K562 (cell line): ENCODE data around the gene SERF2. TPM values are rescaled to one million over a fixed set of nuclear protein-coding genes. Genes with fewer than 3 reads are reported as not detected.
"Not testable (repeated sequence)": the region's sequence is repeated elsewhere in the genome, so short reads cannot be mapped to it uniquely, and the experiment has no call there.

Source experiments
- ATAC-seq: fragments of 200-7000 bp; cut with Tn5 transposase; 3 replicates; pipeline ENCODE4 v1.9.1; 2020; ENCODE audit warnings: moderate library complexity
- BruUV-seq: library from RNA; stranded (reverse); fragments of 400-500 nt; replicated peaks from 2 replicates; lab custom pipeline; 2021; lab: Mats Ljungman, UMichigan
- CTCF ChIA-PET: fragments of 300-600 bp; formaldehyde crosslinking; extraction: SDS; loops from one replicate; lab custom pipeline; 2021; ENCODE audit warnings: low intra/inter-chr PET ratio; lab: Yijun Ruan, JAX
- POLR2A ChIA-PET: fragments of 300-600, 350-650 bp; sonication (Branson Sonifier 250); formaldehyde crosslinking; extraction: SDS; loops from one replicate; lab custom pipeline; 2021; ENCODE audit warnings: antibody characterized with exemption, inconsistent platforms; lab: Yijun Ruan, JAX
- DNase-seq, 4 experiments: peaks; one replicate each; pipeline versions ENCODE4 v3.0.0 to v3.0.0-alpha.2; 2011 to 2018; ENCODE audit warnings: low spot score in 3 of 4, mixed read lengths in 3 of 4; ENCODE audit errors: extremely low read depth in 1 of 4
- FAIRE-seq: peaks from 2 replicates; lab custom pipeline; 2011; peaks lifted over from hg19 to GRCh38; lab: Jason Lieb, UNC
- H2AFZ ChIP-seq: 2 replicates; pipeline ENCODE4 v1.6.0; 2011; ENCODE audit warnings: low read depth, low read length, control low read depth, inconsistent platforms
- H3K27ac ChIP-seq: fragments of 200-600 bp; 3 replicates; pipeline ENCODE4 v1.8.0; 2011; ENCODE audit warnings: low read depth, mild to moderate bottlenecking, control low read depth, inconsistent platforms, low read length, moderate library complexity, mixed read lengths; ENCODE audit errors: extremely low read depth
- H3K27me3 ChIP-seq, 2 experiments: fragments of 300-600 bp in 1 of 2; 2 replicates in 1 of 2; 3 replicates in 1 of 2; pipeline versions ENCODE4 v1.6.0 to v1.8.0; 2011; ENCODE audit warnings: inconsistent platforms in 2 of 2, low read length in 2 of 2, mild to moderate bottlenecking in 1 of 2, mixed read lengths in 1 of 2, moderate library complexity in 1 of 2; ENCODE audit not compliant: control insufficient read depth in 2 of 2, insufficient read depth in 2 of 2
- H3K36me3 ChIP-seq: fragments of 300-600 bp; 3 replicates; pipeline ENCODE4 v1.8.0; 2011; ENCODE audit warnings: mild to moderate bottlenecking, low read length, inconsistent platforms; ENCODE audit not compliant: control insufficient read depth, insufficient read depth
- H3K4me1 ChIP-seq, 2 experiments: fragments of 200-600 bp in 1 of 2; replicated peaks in 1 of 2; 2 replicates in 1 of 2; 3 replicates in 1 of 2; pipeline versions ENCODE4 v1.5.1 to v1.8.0; 2011; ENCODE audit warnings: inconsistent platforms in 2 of 2, low read length in 2 of 2, mild to moderate bottlenecking in 1 of 2, mixed read lengths in 1 of 2, moderate library complexity in 1 of 2; ENCODE audit not compliant: control insufficient read depth in 2 of 2, insufficient read depth in 2 of 2
- H3K4me2 ChIP-seq: 2 replicates; pipeline ENCODE4 v1.6.1; 2011; ENCODE audit warnings: low read length, control low read depth, inconsistent platforms, mixed read lengths; ENCODE audit not compliant: insufficient read depth
- H3K4me3 ChIP-seq: fragments of 200-600 bp; sonication (generic), shearing (Covaris generic); 2 replicates; pipeline ENCODE4 v1.5.1; 2016; ENCODE audit warnings: control low read depth, inconsistent platforms
- H3K79me2 ChIP-seq: fragments of 200-600 bp; 3 replicates; pipeline ENCODE4 v1.8.0; 2011; ENCODE audit warnings: low read length, inconsistent platforms; ENCODE audit not compliant: control insufficient read depth, insufficient read depth
- H3K9ac ChIP-seq, 2 experiments: 2 replicates each; pipeline versions ENCODE4 v1.6.0 to v1.6.1; 2011; ENCODE audit warnings: low read depth in 2 of 2, low read length in 2 of 2, control low read depth in 1 of 2, inconsistent platforms in 1 of 2, mild to moderate bottlenecking in 1 of 2, mixed read lengths in 1 of 2; ENCODE audit not compliant: insufficient read depth in 1 of 2
- H3K9me1 ChIP-seq: one replicate; pipeline ENCODE4 v1.6.0; 2011; ENCODE audit warnings: inconsistent platforms, mild to moderate bottlenecking, low read length, moderate library complexity; ENCODE audit not compliant: control insufficient read depth, insufficient read depth
- H3K9me3 ChIP-seq: replicated peaks from 2 replicates; pipeline ENCODE4 v1.5.1; 2011; ENCODE audit warnings: low read depth, low read length, inconsistent platforms; ENCODE audit not compliant: control insufficient read depth, insufficient read depth
- H4K20me1 ChIP-seq: replicated peaks from 2 replicates; pipeline ENCODE4 v1.6.1; 2011; ENCODE audit warnings: low read length, inconsistent platforms, mixed read lengths; ENCODE audit not compliant: control insufficient read depth, insufficient read depth
- CEBPB ChIP-seq: fragments of 450-650 bp; IDR thresholded peaks from 2 replicates; pipeline ENCODE4 v1.6.1; 2016; ENCODE audit warnings: missing genetic modification characterization, missing compliant biosample characterization
- EGR1 ChIP-seq: fragments of 450-650 bp; conservative IDR thresholded peaks from 2 replicates; pipeline ENCODE4 v1.6.1; 2017; ENCODE audit warnings: mild to moderate bottlenecking
- ZNF197 ChIP-seq: fragments of 200-800 bp; sonication (Bioruptor generic); IDR thresholded peaks from 2 replicates; pipeline ENCODE4 v1.6.1; 2016; ENCODE audit warnings: low read depth, missing genetic modification characterization, missing compliant biosample characterization
- WGBS: fragments of 100-300 bp; shearing (Covaris generic); methylation state at CpG from one replicate; pipeline ENCODE4 v1.1.6; 2016; ENCODE audit warnings: low coverage, mixed read lengths; ENCODE audit not compliant: insufficient coverage; ENCODE audit errors: missing lambda C conversion rate; 5-methylcytosine and 5-hydroxymethylcytosine counted together
- in situ Hi-C: fragments of 300-500 bp; cut with MboI; formaldehyde crosslinking; loops from 4 replicates; pipeline ENCODE4 v1.15.0; 2018; ENCODE audit warnings: inconsistent platforms, mixed read lengths
- intact Hi-C: fragments of 100-400 bp; cut with micrococcal nuclease; formaldehyde crosslinking; loops from 2 replicates; pipeline ENCODE4 v1.14.2; 2022
- polyA plus RNA-seq, 8 experiments: library from polyadenylated mRNA; depleted of rRNA in 4 of 8; stranded (reverse) in 5 of 8; unstranded in 3 of 8; fragments of >200 nt; fragmentation: Nextera tagmentation in 2 of 8; fragmentation: Illumina TruSeq in 1 of 8; extraction: Ambion mirVana in 2 of 8; extraction: Trizol in 1 of 8; gene quantifications; 2 replicates each; pipeline versions ENCODE4 v1.2.1 to v1.2.3, GENCODE V29; 2011 to 2014; ENCODE audit warnings: inconsistent platforms in 1 of 8, missing spikeins in 1 of 8
- total RNA-seq, 7 experiments: library from RNA; depleted of rRNA in 6 of 7; stranded (reverse); fragments of >200 nt in 6 of 7; fragmentation: Illumina TruSeq in 2 of 7; extraction: Trizol in 2 of 7; gene quantifications; 2 replicates each; pipeline versions ENCODE4 v1.2.1 to v1.2.3, GENCODE V29; 2011 to 2021; ENCODE audit warnings: low replicate concordance in 1 of 7
- TF ChIP-seq, protein P1 (sequence below): sonication (generic); formaldehyde crosslinking; IDR thresholded peaks from 2 replicates; pipeline ENCODE4 v1.8.0; 2022; ENCODE audit warnings: missing genetic modification reagents, mild to moderate bottlenecking, moderate library complexity, borderline replicate concordance
- TF ChIP-seq, protein P2 (sequence below): IDR thresholded peaks from 3 replicates; pipeline ENCODE4 v1.6.1; 2011; ENCODE audit warnings: borderline replicate concordance, mild to moderate bottlenecking, moderate library complexity; ENCODE audit not compliant: insufficient read length; ENCODE audit errors: extremely low read depth
- TF ChIP-seq, protein P3 (sequence below): fragments of 200-800 bp; sonication (Bioruptor generic); IDR thresholded peaks from 2 replicates; pipeline ENCODE4 v1.6.1; 2017; ENCODE audit warnings: missing genetic modification characterization, missing compliant biosample characterization

The SERF2 gene
- total and polyA plus RNA-seq, 9 of the 15 experiments (the other 6 are each of a cell fraction or from before 2014, with no cell fraction given), result 497 to 3,360 (median 867) TPM

GRCh38 chr15:43825305-43825704 is 33.2 kb downstream of the SERF2 start:
- Histone ChIP-seq H3K4me1 (peaks cover 17 to 28% of the 10 kb centered on the region in 2 experiments; a peak in 4 of 5 replicates), H3K9ac (peak overlapping the region; percentile 72 to 84; a peak in 3 of 4 replicates), H3K79me2 (peaks cover 83% of the 10 kb centered on the region), H3K4me2 (peak overlapping the region; percentile 90), H3K36me3 (peaks cover 27% of the 10 kb centered on the region; the same call in 2 of the 3 replicates), H3K27ac (peak overlapping the region; percentile 88), H2AFZ (peak overlapping the region; percentile 81), H3K4me3 (0 out of 2 replicates have a peak overlapping the region, but pooled peaks have one; percentile 58)
- 30% methylated on average over 11 of the region's 11 CpGs for WGBS
- H3K9me1 ChIP-seq, ATAC-seq, H3K9me3 ChIP-seq, FAIRE-seq, BruUV-seq, intact Hi-C loops, in situ Hi-C loops, CTCF ChIA-PET, H4K20me1 ChIP-seq, H3K27me3 ChIP-seq: not testable (repeated sequence)
- DNase-seq, result peak in 1 of 4 experiments; percentile 59
- POLR2A ChIA-PET, result interaction anchor here (1.1 to 3.0 kb wide), 5 partner anchors 11 to 31 kb away, joined by 6 to 28 read pairs (median 14); partner anchors contain the start of genes HYPK, SERF2 and SERINC4
- TF ChIP-seq ZNF197 (CRISPR knock-in tag) (peak; percentile 24; the same call in 1 of the 2 replicates), EGR1 (peak; percentile 74), CEBPB (tag) (peak; percentile 55; the same call in 1 of the 2 replicates)
- TF ChIP-seq, protein P1, sequence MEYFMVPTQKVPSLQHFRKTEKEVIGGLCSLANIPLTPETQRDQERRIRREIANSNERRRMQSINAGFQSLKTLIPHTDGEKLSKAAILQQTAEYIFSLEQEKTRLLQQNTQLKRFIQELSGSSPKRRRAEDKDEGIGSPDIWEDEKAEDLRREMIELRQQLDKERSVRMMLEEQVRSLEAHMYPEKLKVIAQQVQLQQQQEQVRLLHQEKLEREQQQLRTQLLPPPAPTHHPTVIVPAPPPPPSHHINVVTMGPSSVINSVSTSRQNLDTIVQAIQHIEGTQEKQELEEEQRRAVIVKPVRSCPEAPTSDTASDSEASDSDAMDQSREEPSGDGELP, result peak; percentile 30; the same call in 1 of the 2 replicates
- TF ChIP-seq, protein P2, sequence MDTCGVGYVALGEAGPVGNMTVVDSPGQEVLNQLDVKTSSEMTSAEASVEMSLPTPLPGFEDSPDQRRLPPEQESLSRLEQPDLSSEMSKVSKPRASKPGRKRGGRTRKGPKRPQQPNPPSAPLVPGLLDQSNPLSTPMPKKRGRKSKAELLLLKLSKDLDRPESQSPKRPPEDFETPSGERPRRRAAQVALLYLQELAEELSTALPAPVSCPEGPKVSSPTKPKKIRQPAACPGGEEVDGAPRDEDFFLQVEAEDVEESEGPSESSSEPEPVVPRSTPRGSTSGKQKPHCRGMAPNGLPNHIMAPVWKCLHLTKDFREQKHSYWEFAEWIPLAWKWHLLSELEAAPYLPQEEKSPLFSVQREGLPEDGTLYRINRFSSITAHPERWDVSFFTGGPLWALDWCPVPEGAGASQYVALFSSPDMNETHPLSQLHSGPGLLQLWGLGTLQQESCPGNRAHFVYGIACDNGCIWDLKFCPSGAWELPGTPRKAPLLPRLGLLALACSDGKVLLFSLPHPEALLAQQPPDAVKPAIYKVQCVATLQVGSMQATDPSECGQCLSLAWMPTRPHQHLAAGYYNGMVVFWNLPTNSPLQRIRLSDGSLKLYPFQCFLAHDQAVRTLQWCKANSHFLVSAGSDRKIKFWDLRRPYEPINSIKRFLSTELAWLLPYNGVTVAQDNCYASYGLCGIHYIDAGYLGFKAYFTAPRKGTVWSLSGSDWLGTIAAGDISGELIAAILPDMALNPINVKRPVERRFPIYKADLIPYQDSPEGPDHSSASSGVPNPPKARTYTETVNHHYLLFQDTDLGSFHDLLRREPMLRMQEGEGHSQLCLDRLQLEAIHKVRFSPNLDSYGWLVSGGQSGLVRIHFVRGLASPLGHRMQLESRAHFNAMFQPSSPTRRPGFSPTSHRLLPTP, result peak; percentile 17
- TF ChIP-seq, protein P3, sequence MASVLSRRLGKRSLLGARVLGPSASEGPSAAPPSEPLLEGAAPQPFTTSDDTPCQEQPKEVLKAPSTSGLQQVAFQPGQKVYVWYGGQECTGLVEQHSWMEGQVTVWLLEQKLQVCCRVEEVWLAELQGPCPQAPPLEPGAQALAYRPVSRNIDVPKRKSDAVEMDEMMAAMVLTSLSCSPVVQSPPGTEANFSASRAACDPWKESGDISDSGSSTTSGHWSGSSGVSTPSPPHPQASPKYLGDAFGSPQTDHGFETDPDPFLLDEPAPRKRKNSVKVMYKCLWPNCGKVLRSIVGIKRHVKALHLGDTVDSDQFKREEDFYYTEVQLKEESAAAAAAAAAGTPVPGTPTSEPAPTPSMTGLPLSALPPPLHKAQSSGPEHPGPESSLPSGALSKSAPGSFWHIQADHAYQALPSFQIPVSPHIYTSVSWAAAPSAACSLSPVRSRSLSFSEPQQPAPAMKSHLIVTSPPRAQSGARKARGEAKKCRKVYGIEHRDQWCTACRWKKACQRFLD (CRISPR knock-in tag), result peak; percentile 26; the same call in 1 of the 2 replicates
